ENCODE measurements around the gene HSPH1.

HSPH1 gene

GRCh38 chr13:31093145-31093885 lies 68.4 kb downstream of the HSPH1 start:
- no peak for DNase-seq

DNA sequence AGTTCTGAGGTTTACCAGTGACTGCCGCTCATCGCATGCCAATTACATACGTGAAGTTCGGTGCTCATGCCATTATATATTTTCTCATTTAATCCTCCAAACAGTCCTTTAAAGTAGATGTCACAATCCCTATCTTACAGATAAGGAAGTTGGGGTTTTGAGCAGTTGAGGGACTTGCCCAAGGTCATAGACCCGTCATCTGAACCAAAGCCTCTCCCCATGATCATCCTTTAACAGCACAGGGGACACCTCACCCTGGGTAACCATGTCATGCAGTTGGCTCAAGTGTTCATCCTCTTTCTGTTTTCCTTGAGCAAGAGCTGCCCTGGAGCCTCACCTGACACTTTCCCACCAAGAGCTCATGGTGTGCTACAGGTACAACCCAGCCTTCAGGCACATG lies 69.1 kb downstream of the HSPH1 start:
- no peak for DNase-seq

DNA sequence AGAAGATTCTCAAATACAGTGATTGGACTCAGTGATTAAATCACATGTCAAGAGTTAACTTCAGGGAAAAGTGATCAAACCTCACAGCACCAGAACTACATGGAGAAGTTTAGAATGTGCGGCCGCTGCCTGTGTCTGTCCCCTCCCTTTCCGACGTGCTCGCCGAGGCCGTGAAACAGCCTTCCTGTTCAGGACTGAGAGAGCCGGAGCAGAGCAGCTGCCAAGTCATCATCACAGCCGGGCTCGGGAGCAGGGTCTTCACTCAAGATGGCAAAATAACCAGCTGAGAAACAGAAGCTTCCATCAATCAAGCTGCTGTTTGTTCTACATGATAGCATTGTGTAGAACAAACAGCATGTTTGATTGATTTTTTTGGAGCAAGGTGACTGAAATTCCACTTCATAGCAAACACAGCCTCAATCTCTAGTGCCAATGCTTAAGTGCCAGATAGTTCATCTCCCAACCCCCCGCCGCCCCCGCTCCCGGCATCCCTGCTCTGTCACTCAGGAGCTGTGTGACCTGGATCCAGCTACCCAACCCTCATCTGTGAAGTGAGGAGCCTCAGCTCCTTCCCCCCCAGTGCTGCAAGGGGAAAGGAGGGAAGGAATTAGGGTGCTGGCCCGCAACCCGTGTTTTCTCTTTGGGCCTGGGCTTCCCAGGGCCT lies 70.6 kb downstream of the HSPH1 start:
- no peak for DNase-seq

- no peak for DNase-seq
Observed at GRCh38 chr13:31090096-31090495, 71.6 kb downstream of the HSPH1 start.

DNA sequence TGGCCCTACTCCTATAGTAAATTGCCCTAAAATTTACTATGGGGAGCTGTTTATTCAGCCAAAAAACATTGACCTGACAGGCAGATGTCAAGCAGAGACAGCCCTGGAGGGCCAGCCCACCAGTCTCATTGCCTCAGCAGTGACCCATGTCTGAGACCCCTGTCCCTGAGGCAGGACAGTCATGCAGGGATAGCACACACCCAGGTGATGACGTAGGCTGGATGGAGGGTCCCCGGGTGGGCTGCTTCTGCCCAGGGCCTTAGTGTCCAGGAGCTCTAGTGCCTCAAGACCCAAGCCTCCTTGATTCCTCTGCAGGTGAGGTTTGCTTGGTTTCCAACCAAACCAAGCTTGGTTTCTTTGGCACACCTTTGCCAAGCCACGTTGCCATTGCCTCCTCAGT lies 72.1 kb downstream of the HSPH1 start:
- DNase-seq, result no peak

GRCh38 chr13:31088826-31089420 lies 72.8 kb downstream of the HSPH1 start:
- DNase-seq, result no peak
